K562 (cell line): ENCODE data around the gene HIP1R. TPM values are rescaled to one million over a fixed set of nuclear protein-coding genes. Genes with fewer than 3 reads are reported as not detected.
A peak's percentile ranks its signal among the peaks of the same experiment; 100 is the strongest.

Experiments
- IRF2 ChIP-seq: sonication (generic); formaldehyde crosslinking; IDR thresholded peaks from 2 replicates; pipeline ENCODE4 v1.8.1; 2022; ENCODE audit warnings: mild to moderate bottlenecking, missing genetic modification reagents
- KDM1A ChIP-seq, 2 experiments: fragments of 450-650 bp; IDR thresholded peaks; 2 replicates each; pipeline ENCODE4 v1.6.1; 2016; ENCODE audit warnings: mild to moderate bottlenecking in 2 of 2
- KDM5B ChIP-seq: fragments of 200-600 bp; sonication (generic); IDR thresholded peaks from 2 replicates; pipeline ENCODE4 v1.6.1; 2012; ENCODE audit warnings: low read depth, mild to moderate bottlenecking, moderate library complexity, low read length, control low read depth, inconsistent platforms; ENCODE audit not compliant: insufficient replicate concordance
- KLF13 ChIP-seq: fragments of 450-650 bp; IDR thresholded peaks from 2 replicates; pipeline ENCODE4 v1.6.1; 2016; ENCODE audit warnings: missing genetic modification characterization, low read depth, mild to moderate bottlenecking, missing compliant biosample characterization, moderate library complexity, borderline replicate concordance
- MGA ChIP-seq: fragments of 450-650 bp; IDR thresholded peaks from 2 replicates; pipeline ENCODE4 v1.6.1; 2016; ENCODE audit warnings: mild to moderate bottlenecking, moderate library complexity
- MTA2 ChIP-seq: fragments of 450-650 bp; IDR thresholded peaks from 2 replicates; pipeline ENCODE4 v1.6.1; 2016; ENCODE audit warnings: low read depth
- NR2C2 ChIP-seq, 2 experiments: fragments of 200-800 bp in 1 of 2; sonication (Bioruptor generic) in 1 of 2; sonication (generic) in 1 of 2; formaldehyde crosslinking in 1 of 2; IDR thresholded peaks; 2 replicates each; pipeline versions ENCODE4 v1.6.1 to v1.8.0; 2016 to 2022; ENCODE audit warnings: mild to moderate bottlenecking in 1 of 2, missing compliant biosample characterization in 1 of 2, missing genetic modification characterization in 1 of 2, missing genetic modification reagents in 1 of 2
- XRCC5 ChIP-seq: fragments of 200-400 bp; formaldehyde crosslinking; IDR thresholded peaks from 2 replicates; pipeline ENCODE4 v1.6.1; 2017; ENCODE audit warnings: low read depth, mild to moderate bottlenecking, low read length
- ZNF592 ChIP-seq: fragments of 450-650 bp; IDR thresholded peaks from 2 replicates; pipeline ENCODE4 v1.6.1; 2017; ENCODE audit warnings: antibody characterized with exemption, mild to moderate bottlenecking
- polyA plus RNA-seq, 8 experiments: library from polyadenylated mRNA; depleted of rRNA in 4 of 8; stranded (reverse) in 5 of 8; unstranded in 3 of 8; fragments of >200 nt; fragmentation: Nextera tagmentation in 2 of 8; fragmentation: Illumina TruSeq in 1 of 8; extraction: Ambion mirVana in 2 of 8; extraction: Trizol in 1 of 8; gene quantifications; 2 replicates each; pipeline versions ENCODE4 v1.2.1 to v1.2.3, GENCODE V29; 2011 to 2014; ENCODE audit warnings: inconsistent platforms in 1 of 8, missing spikeins in 1 of 8
- total RNA-seq, 7 experiments: library from RNA; depleted of rRNA in 6 of 7; stranded (reverse); fragments of >200 nt in 6 of 7; fragmentation: Illumina TruSeq in 2 of 7; extraction: Trizol in 2 of 7; gene quantifications; 2 replicates each; pipeline versions ENCODE4 v1.2.1 to v1.2.3, GENCODE V29; 2011 to 2021; ENCODE audit warnings: low replicate concordance in 1 of 7

Gene HIP1R
- total and polyA plus RNA-seq, 9 of the 15 experiments (the other 6 are each of a cell fraction or from before 2014, with no cell fraction given): 0.15 to 31.0 (median 14.2) TPM

- TF ChIP-seq MGA: peak; percentile 91
- TF ChIP-seq KLF13 (tag): 0 out of 2 replicates have a peak, but pooled peaks have one; percentile 38
- TF ChIP-seq KDM5B: peak; percentile 46
- TF ChIP-seq NR2C2 (CRISPR knock-in tag; IDR thresholded peaks at IDR 0.05): 0 out of 2 replicates have a peak, but pooled peaks have one; percentile 49
- TF ChIP-seq NR2C2 (tag; IDR thresholded peaks at IDR 0.05): no peak
- peak; percentile 82 for TF ChIP-seq ZNF592
- 0 out of 2 replicates have a peak, but pooled peaks have one; percentile 32 for TF ChIP-seq XRCC5
- no peak for TF ChIP-seq IRF2 (CRISPR knock-in tag)
- TF ChIP-seq KDM1A (IDR thresholded peaks at IDR 0.05): no peak
- peak; percentile 30; the same call in 1 of the 2 replicates for TF ChIP-seq MTA2
Measured at GRCh38 chr12:122894193-122895121, 59.2 kb downstream of the HIP1R start (continued).
